COR-L47 (cell line): ENCODE results near the gene AGO4.
A peak's percentile ranks its signal among the peaks of the same experiment; 100 is the strongest.
"Not testable (repeated sequence)": the region's sequence is repeated elsewhere in the genome, so short reads cannot be mapped to it uniquely, and the experiment has no call there.

Source experiments
- DNase-seq: peaks from one replicate; lab custom pipeline; 2025; lab: John Stamatoyannopoulos, UW

Gene AGO4

DNA sequence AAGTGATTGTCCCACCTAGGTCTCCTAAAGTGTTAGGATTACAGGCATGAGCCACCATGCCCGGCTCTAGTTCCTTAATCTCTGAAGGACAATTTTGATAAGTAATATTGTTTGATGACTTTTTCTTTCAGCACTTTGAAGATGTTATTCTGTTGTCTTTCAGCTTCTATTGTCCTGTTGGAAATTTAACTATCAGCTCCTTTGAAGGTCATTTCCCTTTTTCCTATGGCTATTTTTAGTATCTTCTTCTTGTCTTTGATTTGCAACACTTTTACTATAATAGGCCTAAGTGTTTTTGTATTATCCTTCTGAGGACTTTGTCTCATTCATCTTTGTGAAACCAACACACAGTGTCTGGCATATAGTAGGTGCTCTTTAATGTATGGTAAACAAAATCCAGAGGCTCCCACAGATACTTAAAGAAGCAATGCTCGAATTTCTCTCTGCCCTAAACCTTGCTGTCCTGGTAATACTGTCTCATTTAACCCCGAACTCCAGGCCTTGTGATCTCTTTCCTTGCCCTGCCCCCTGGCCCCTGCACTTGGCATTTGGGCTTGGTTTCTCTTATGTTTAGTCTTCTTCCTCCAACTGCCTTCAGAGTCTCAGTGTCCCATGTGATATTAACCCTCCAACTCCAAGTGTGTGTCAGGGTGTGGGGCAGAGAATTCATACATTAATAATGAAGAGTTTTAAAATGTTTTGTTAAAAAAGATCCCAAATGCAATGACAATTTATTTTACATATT lies 56.2 kb downstream of the AGO4 start:
- no peak for DNase-seq

GRCh38 chr1:35864813-35865212 lies 57.0 kb downstream of the AGO4 start:
- no peak for DNase-seq

DNA sequence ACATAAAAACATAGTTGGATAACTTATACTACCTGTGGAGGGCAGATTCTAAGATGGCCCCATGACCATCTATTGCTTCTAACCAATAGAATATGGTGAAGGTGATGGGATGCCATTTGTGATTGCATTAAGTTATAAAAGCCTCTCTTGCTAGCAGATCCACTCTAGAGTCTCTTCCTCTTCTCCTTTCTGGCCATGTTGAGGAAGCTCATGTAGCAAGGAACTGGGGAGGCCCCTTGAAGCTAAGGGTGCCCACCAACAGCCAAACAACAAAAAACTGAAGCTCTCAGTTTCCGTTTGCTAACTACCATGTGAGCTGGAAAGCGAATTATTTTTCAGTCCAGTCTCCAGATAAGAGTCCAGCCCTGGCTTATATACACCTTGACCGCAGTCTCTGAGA lies 59.2 kb downstream of the AGO4 start:
- no peak for DNase-seq

GRCh38 chr1:35869245-35869950 lies 61.6 kb downstream of the AGO4 start:
- DNase-seq, result not testable (repeated sequence)

- no peak for DNase-seq
These were observed 63.0 kb downstream of the AGO4 start for GRCh38 chr1:35870651-35871309.

DNA sequence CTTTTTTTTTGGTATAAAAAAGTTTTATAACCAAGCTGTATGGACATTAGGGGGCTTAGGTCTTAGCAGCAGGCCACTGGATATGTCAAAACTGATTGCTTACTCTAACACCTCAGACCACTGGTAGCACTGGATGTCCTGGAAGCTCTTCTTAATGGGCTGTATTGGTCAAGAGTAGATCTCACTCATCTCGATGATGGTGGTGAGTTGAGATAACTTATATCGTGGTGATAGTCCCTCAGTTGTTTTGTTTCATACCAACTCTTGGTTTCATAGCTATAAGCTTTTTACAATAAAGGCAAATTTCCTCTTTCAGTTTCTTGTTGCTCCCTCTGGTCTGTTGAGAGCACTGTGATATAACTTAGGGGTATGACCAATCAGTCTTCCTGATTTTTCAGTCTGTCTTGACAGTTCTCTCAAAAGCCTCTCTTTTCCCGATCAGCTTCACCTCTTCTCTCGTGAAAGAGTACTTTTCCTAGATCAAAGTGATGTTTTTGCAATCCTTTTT lies 65.5 kb downstream of the AGO4 start:
- no peak for DNase-seq

DNA sequence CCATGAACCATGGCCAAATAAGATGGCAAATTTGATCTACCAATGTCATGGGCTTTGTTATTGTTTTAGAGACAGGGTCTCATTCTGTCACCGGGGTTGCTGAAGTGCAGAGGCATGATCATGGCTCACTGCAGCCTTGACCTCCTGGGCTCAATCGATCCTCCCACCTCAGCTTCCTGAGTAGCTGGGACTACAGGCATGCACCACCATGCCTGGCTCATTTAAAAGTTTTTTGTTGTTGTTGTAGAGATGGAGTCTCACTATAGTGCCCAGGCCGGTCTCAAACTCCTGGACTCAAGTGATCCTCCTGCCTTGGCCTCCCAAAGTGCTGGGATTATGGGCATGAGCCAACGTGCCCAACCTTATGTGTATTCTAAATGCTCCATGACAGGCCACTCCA lies 66.3 kb downstream of the AGO4 start:
- not testable (repeated sequence) for DNase-seq

- no peak for DNase-seq
These were observed 69.2 kb downstream of the AGO4 start for GRCh38 chr1:35876988-35877387.

- no peak for DNase-seq
These were observed 74.0 kb downstream of the AGO4 start for GRCh38 chr1:35881850-35882273.

- DNase-seq, result no peak
These were observed 74.7 kb downstream of the AGO4 start for GRCh38 chr1:35882586-35882944.

- peak; percentile 92 for DNase-seq
These were observed 75.3 kb downstream of the AGO4 start, which contains the start of gene AGO1 for GRCh38 chr1:35882945-35883634. TSS of gene AGO1 (plus strand) at chr1:35883209. CDS start at chr1:35883422, 213 bp downstream.

DNA sequence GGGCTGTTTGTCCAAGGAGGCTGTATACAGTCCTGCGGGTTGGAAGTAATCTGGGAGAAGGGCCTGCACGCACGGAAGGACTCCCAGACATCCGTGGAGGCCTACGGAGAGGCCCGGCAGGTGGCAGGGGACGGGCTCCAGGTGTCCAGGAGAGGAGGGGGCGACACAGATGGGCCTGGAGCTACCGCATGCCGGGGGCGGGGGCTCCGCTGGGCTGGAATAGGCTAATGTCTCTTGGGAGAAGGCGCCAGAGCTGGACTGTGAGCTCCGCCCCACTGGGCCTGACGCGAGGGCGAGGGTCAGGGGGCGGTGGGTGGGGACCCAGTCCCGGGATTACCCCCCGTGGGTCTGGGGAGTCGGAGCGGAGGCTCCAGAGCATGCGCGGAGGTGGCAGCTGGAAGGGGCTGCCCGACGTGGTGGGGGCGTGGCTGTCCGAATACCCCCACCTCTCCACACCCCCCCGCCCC lies 75.9 kb downstream of the AGO4 start:
- peak; percentile 83 for DNase-seq

DNA sequence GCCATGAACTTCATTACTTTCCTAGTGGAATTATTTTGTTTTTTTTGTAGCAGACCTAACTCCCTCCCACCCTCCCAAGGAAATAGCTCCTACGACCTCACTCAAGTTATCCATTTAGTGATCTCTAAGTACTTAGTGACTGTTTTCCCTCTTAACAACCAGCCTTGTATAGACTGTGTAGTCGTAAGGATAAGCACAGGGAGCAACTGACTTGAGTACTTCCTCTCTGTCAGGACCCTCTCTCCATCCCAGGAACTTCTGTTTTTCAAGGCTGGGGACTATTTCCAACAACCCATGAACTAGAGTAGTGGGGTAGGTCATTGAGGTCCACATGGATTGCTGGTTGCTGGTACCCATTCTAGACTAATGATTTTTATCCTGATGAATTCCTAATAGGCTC lies 77.1 kb downstream of the AGO4 start:
- no peak for DNase-seq

DNA sequence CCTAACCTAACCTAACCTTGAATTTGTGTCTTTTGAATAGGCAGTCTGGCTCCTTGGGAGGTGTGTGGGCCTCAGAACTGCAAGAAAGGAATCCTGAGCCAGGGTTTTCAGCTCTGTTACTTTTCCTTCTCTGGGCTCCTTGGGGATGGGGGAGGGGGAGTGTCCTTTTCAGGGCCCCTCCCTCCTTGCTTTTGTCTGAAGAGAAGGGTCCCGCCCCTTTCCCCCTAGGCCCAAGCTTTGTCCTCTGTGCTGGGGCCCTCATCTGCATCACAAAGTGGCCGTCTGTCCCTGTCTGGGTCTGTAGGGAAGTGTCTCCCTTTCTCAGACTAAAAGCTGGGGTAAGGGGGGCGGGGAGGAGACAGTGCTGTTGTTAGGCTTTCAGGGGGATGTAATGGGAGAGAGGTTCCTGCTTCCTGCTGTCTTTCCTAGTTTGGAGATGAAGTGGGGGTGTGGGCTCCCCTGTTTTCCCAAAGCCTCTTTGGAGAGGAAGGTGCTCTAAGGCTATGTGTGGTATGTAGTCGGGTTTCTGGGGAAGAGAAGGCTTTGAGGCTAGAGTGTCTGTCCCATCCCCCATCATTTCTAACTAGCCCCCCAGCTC lies 78.2 kb downstream of the AGO4 start:
- no peak for DNase-seq

DNA sequence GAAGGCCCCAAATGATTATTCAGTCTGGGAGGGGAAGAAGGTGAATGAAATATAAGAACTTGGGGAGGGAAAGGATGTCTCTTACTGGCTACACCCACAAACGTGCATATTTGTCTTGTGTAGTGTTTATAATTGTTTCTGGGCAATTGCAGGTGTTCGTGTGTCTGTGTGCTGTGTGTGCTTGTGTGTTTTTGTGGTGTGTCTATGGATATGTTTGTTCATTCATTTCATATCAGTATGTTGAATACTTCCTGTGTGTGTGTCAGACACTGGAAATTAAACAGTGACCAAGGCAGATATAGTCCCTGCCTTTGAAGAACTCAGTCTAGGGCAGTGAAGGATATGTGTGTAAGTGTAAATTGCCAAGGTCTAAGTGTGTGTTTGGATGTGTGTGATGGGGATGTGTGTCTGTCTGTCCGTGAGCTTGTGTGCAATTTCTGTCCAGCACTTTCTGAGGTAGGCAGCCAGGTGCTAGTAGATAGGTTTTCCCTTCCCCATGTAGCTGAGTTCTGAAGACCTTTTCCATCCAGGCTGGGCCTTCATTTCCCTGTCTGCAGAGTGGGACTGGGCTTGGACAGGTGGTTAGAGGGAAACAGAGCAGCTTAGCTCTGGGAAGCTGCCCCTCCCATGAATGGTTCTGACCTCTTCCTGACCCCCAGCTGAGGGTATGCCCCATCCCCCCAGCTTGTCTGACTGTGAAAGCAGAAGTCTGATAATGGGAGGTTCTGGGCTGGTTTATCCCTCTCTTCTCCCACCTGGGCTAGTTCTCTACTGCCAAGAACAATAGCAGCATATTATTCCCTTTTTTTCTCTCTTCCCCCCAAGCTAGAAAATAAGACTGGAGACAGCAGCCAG lies 79.0 kb downstream of the AGO4 start:
- no peak for DNase-seq

- no peak for DNase-seq
These were observed 79.7 kb downstream of the AGO4 start for GRCh38 chr1:35887508-35887907.

GRCh38 chr1:35888255-35888654 lies 80.4 kb downstream of the AGO4 start:
- DNase-seq, result no peak

DNA sequence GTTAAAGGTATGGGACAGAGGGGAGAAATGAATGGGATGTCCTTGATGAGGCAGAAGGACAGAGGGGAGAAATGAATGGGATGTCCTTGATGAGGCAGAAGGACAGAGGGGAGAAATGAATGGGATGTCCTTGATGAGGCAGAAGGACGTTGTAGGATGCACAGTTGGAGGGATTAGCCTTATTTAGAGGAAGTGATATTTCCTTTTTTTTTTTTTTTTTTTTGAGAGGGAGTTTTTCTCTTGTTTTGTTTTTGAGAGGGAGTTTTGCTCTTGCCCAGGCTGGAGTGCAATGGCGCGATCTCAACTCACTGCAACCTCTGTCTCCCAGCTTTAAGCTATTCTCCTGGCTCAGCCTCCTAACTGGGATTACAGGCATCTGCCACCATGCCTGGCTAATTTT lies 81.2 kb downstream of the AGO4 start:
- DNase-seq, result not testable (repeated sequence)

DNA sequence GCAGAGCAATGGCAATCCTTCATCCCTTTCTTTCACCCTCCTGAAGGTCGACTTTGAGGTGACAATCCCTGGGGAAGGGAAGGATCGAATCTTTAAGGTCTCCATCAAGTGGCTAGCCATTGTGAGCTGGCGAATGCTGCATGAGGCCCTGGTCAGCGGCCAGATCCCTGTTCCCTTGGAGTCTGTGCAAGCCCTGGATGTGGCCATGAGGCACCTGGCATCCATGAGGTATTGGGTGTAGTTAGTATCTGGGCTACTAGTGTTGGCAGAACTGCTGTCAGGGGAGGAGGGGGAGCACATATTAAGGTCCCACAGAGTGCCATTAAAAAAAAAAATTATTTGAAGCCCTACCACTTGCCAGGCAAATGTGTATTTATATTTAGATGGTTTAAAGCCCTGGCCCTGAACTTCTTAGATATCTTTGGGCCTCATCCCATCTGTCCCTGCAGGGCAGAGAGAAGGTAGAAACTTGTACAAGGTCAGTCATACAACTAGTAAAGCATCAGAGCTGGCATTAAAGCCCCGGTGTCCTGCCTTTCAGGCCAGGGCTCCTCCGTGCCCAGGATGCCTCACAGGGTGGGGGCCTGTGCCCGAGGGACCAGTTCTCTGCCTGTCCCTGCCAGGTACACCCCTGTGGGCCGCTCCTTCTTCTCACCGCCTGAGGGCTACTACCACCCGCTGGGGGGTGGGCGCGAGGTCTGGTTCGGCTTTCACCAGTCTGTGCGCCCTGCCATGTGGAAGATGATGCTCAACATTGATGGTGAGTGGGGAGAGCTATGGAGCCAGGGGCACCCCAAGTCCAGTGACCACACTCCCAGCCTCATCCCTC lies 85.4 kb downstream of the AGO4 start:
- no peak for DNase-seq

GRCh38 chr1:35894183-35894582 lies 86.4 kb downstream of the AGO4 start:
- DNase-seq, result no peak
